Measurements from ENCODE around the gene AGBL1. TPM values are rescaled to one million over a fixed set of nuclear protein-coding genes. Genes with fewer than 3 reads are reported as not detected.
A peak's percentile ranks its signal among the peaks of the same experiment; 100 is the strongest.

Gene AGBL1
- total RNA-seq, 1 donor from 2014 or later, result 0.76 TPM

DNA sequence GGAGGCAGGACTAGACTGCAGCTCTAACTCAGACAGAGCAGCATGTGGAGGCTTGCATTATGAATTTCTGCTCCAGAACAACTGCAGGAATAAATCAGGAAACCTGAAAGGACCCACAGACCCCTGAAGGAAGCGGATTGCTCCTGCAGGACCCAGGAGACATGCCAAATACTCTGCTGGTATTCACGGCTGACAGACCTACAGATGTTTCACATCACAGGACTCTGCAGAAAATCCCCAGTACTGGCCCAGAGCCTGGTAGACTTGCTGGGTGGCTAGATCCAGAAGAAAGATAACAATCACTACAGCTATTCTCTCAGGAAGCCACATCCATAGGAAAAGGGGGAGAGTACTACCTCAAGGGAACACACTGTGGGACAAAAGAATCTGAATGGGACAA is 942.1 kb downstream of the AGBL1 start:
- no peaks in the 10 kb centered on the region for H3K9me3 Mint-ChIP-seq (ENCODE audit: unreplicated experiment)
- no peak for DNase-seq
- TF ChIP-seq, protein P1, sequence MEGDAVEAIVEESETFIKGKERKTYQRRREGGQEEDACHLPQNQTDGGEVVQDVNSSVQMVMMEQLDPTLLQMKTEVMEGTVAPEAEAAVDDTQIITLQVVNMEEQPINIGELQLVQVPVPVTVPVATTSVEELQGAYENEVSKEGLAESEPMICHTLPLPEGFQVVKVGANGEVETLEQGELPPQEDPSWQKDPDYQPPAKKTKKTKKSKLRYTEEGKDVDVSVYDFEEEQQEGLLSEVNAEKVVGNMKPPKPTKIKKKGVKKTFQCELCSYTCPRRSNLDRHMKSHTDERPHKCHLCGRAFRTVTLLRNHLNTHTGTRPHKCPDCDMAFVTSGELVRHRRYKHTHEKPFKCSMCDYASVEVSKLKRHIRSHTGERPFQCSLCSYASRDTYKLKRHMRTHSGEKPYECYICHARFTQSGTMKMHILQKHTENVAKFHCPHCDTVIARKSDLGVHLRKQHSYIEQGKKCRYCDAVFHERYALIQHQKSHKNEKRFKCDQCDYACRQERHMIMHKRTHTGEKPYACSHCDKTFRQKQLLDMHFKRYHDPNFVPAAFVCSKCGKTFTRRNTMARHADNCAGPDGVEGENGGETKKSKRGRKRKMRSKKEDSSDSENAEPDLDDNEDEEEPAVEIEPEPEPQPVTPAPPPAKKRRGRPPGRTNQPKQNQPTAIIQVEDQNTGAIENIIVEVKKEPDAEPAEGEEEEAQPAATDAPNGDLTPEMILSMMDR (IDR thresholded peaks at IDR 0.05; ENCODE audit: partially characterized antibody, unreplicated experiment), result no peak
- peaks cover 24% of the 10 kb centered on the region for H3K36me3 Mint-ChIP-seq (ENCODE audit: unreplicated experiment)
- no peaks in the 10 kb centered on the region for H3K4me1 Mint-ChIP-seq (ENCODE audit: low read depth, unreplicated experiment)
- no peak overlapping the region for H3K27ac Mint-ChIP-seq (ENCODE audit: unreplicated experiment)
- no peak overlapping the region for H3K4me3 Mint-ChIP-seq (ENCODE audit: unreplicated experiment)
- H3K27me3 Mint-ChIP-seq (ENCODE audit: unreplicated experiment), result no peaks in the 10 kb centered on the region

DNA sequence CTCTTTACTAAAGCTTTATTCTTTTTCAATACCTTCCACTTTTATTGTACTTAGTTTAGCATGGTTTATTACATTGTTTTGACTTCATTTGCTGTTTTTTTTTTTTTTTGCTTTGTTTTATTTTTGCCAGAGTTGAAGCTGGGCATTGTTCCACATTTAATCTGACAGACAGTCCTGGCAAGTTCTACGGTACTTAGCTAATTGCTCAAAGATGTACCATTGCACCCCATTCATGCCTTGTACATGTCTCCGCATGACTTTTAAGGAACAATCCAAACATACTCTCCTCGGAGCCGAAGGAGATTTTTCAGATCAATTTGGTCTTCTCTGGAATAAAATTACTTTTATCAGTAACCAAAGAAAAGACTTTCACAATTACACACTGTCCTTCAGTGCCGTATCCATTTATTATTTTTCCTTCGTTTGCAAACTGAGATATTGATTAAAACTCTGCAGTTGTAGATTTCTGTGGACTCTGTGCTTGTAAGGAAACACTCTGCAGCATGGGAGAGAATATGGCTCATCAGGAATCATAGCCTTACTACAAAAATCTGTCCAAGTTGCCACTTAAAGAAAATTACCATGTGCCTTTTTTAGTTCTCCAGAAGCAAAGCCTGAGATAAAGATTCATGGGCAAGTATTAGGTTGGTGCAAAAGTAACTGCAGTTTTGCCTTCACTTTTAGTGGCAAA is 952.0 kb downstream of the AGBL1 start:
- no peaks in the 10 kb centered on the region for H3K27me3 Mint-ChIP-seq (ENCODE audit: unreplicated experiment)
- TF ChIP-seq, protein P1 (IDR thresholded peaks at IDR 0.05; ENCODE audit: partially characterized antibody, unreplicated experiment), result no peak
- H3K27ac Mint-ChIP-seq (ENCODE audit: unreplicated experiment), result no peak overlapping the region
- H3K36me3 Mint-ChIP-seq (ENCODE audit: unreplicated experiment), result no peaks in the 10 kb centered on the region
- H3K4me1 Mint-ChIP-seq (ENCODE audit: low read depth, unreplicated experiment), result peaks cover 9% of the 10 kb centered on the region
- no peak for DNase-seq
- H3K9me3 Mint-ChIP-seq (ENCODE audit: unreplicated experiment), result no peaks in the 10 kb centered on the region
- H3K4me3 Mint-ChIP-seq (ENCODE audit: unreplicated experiment), result no peak overlapping the region

DNA sequence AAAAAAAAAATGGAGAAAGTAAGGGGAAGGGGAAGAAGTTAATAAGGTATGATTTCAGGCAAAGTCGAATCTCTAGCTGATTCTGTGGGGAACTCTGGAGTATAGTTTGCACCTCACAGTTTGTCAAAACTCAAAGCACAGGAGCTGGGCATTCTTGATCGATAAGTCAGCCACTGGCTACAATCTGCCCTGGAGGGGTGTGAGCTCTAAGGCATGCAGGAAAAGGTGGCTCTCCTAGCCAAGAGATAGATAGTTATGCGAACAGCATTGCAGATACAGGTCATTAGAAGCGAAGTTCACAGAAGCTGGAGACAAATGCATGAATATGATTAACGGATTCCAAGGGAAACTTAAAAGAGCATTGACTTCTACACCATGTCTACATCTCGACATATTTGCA is 952.6 kb downstream of the AGBL1 start:
- no peak overlapping the region for H3K4me3 Mint-ChIP-seq (ENCODE audit: unreplicated experiment)
- no peak overlapping the region for H3K27ac Mint-ChIP-seq (ENCODE audit: unreplicated experiment)
- peaks cover 9% of the 10 kb centered on the region for H3K4me1 Mint-ChIP-seq (ENCODE audit: low read depth, unreplicated experiment)
- TF ChIP-seq, protein P1 (IDR thresholded peaks at IDR 0.05; ENCODE audit: partially characterized antibody, unreplicated experiment), result no peak
- no peaks in the 10 kb centered on the region for H3K36me3 Mint-ChIP-seq (ENCODE audit: unreplicated experiment)
- H3K27me3 Mint-ChIP-seq (ENCODE audit: unreplicated experiment), result no peaks in the 10 kb centered on the region
- H3K9me3 Mint-ChIP-seq (ENCODE audit: unreplicated experiment), result no peaks in the 10 kb centered on the region
- no peak for DNase-seq

DNA sequence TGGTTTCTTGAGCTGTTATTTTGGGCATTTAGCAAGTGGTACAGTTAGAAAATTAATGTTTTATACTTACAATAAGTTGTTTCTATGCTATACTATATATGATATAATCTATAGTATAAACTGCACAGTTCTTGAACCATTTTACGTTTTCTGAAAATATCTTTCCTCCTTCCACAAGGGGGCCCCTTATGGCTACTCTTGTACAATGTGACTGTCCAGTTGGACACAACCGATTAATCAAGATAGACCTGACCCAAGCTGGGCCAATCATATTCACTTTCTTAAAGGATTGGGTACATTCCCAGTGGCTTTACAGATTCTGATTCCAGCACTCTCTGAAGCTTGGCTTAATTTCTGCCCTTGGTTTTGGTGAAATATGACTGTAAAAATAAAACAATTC is 953.4 kb downstream of the AGBL1 start:
- Mint-ChIP-seq H3K9me3 (ENCODE audit: unreplicated experiment) (no peaks in the 10 kb centered on the region), H3K27ac (ENCODE audit: unreplicated experiment) (no peak overlapping the region), H3K4me1 (ENCODE audit: low read depth, unreplicated experiment) (peaks cover 9% of the 10 kb centered on the region), H3K36me3 (ENCODE audit: unreplicated experiment) (no peaks in the 10 kb centered on the region), H3K4me3 (ENCODE audit: unreplicated experiment) (no peak overlapping the region), H3K27me3 (ENCODE audit: unreplicated experiment) (no peaks in the 10 kb centered on the region)
- TF ChIP-seq, protein P1 (IDR thresholded peaks at IDR 0.05; ENCODE audit: partially characterized antibody, unreplicated experiment), result peak; percentile 60
- no peak for DNase-seq

DNA sequence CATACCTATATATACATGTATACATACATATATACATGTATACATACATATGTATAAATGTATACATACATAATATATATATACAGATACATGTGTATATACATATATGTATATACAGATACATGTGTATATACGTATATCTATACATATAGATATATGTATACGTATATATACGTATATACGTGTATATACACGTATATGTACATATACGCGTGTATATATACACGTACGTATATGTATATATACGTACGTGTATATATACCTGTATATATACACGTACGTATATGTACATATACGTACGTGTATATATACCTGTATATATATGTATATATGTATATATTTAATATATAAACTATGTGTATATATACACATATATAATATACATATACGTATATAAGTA is 955.2 kb downstream of the AGBL1 start:
- Mint-ChIP-seq H3K27ac (ENCODE audit: unreplicated experiment) (no peak overlapping the region), H3K36me3 (ENCODE audit: unreplicated experiment) (no peaks in the 10 kb centered on the region), H3K9me3 (ENCODE audit: unreplicated experiment) (no peaks in the 10 kb centered on the region), H3K4me1 (ENCODE audit: low read depth, unreplicated experiment) (peaks cover 9% of the 10 kb centered on the region), H3K4me3 (ENCODE audit: unreplicated experiment) (no peak overlapping the region), H3K27me3 (ENCODE audit: unreplicated experiment) (no peaks in the 10 kb centered on the region)
- no peak for DNase-seq
- TF ChIP-seq, protein P1 (IDR thresholded peaks at IDR 0.05; ENCODE audit: partially characterized antibody, unreplicated experiment), result no peak
